Uterus (tissue), 4 donors: ENCODE measurements around the gene RUFY1. TPM values are rescaled to one million over a fixed set of nuclear protein-coding genes. Genes with fewer than 3 reads are reported as not detected.
"Not testable (repeated sequence)": the region's sequence is repeated elsewhere in the genome, so short reads cannot be mapped to it uniquely, and the experiment has no call there.

Experiments
- DNase-seq, 2 donors: peaks; one replicate each; pipeline ENCODE4 v3.0.0-alpha.2; 2019 to 2020
- H3K27ac ChIP-seq, 2 donors: fragments of 200-600 bp; sonication (generic); 1 replicate in 1 of 2; 2 replicates in 1 of 2; pipeline ENCODE4 v1.5.1; 2016 to 2018
- H3K27me3 ChIP-seq, 2 donors: fragments of 200-600 bp; sonication (generic); one replicate each; pipeline ENCODE4 v1.5.1; 2018 to 2019; ENCODE audit warnings: control low read depth in 1 of 2
- H3K36me3 ChIP-seq, 2 donors: fragments of 200-600 bp; sonication (generic); one replicate each; pipeline ENCODE4 v1.5.1; 2019; ENCODE audit warnings: control low read depth in 1 of 2
- H3K4me1 ChIP-seq, 2 donors: fragments of 200-600 bp; sonication (generic); one replicate each; pipeline ENCODE4 v1.5.1; 2018 to 2019; ENCODE audit warnings: control low read depth in 1 of 2
- H3K4me3 ChIP-seq, 2 donors: fragments of 200-600 bp; sonication (generic); 1 replicate in 1 of 2; 2 replicates in 1 of 2; pipeline ENCODE4 v1.5.1; 2018 to 2019; ENCODE audit warnings: mild to moderate bottlenecking in 1 of 2
- H3K9me3 ChIP-seq, 2 donors: fragments of 200-600 bp; sonication (generic); one replicate each; pipeline ENCODE4 v1.5.1; 2019; ENCODE audit warnings: control low read depth in 1 of 2
- CTCF ChIP-seq, 4 experiments: fragments of 200-600 bp in 2 of 4; fragments of 450-650 bp in 2 of 4; sonication (generic) in 2 of 4; IDR thresholded peaks; one replicate each; pipeline ENCODE4 v1.5.1; 2016 to 2019; ENCODE audit warnings: antibody characterized with exemption in 4 of 4, mild to moderate bottlenecking in 2 of 4, moderate library complexity in 1 of 4
- POLR2A ChIP-seq, 2 donors: fragments of 450-650 bp; IDR thresholded peaks; one replicate each; pipeline ENCODE4 v1.6.1; 2016; ENCODE audit warnings: antibody characterized with exemption in 2 of 2, mild to moderate bottlenecking in 1 of 2, moderate library complexity in 1 of 2
- intact Hi-C: fragments of 100-400 bp; cut with DNase I; formaldehyde crosslinking; loops from one replicate; pipeline ENCODE4 v1.15.1; 2023; ENCODE audit warnings: low total_unique reads
- small RNA-seq: library from RNA; depleted of rRNA; stranded (forward); fragments of <200 nt; gene quantifications from one replicate; pipeline ENCODE3, GENCODE V24; 2016
- total RNA-seq, 4 donors: library from RNA; depleted of rRNA in 3 of 4; stranded (reverse); fragments of >200 nt in 3 of 4; gene quantifications; one replicate each; pipeline versions ENCODE4 v1.1.0 to v1.2.4, GENCODE V29; 2014 to 2023
- donor health status: DM: yes; HTN: yes; CAD: no.

Gene RUFY1
- total RNA-seq, 4 donors from 2014 or later, result 8.2 to 59.2 (median 42.1) TPM

DNA sequence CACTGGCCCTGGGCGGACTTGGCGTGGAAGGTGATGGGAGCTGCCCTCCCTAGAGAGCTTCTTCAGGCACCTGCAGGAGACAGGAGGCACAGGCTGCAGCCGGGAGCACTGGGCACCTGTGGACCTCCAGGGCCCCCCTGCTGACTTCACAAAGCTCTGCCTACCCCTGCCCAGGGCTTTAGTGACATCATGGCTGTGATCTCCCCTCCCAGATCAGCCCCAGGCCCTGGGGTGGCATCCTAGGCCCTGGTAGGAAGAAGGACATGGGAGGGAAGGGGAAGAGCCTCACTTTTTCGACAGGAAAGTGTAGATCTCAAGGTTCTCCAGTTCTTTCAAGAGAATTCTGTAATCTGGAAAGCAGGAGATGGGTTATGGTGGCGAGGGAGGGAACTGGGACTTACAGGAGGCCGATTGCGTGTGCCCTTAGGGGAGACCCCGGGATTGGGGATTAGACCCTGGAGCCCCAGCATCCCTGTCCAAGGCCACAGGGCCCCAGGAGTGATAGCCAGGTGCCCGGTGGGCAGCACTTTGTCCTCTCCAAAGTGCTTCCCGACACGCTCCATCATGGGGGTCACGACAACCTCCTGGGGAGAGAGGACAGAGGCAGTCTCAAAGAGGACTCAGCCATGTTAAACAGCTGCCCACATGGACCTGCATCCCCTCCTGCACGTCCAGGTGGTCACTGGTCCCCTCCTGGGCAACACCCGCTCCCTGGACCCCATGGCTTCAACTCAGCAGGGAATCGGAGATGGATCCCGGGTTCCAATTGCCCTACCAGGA is 93.0 kb downstream of the RUFY1 start:
- H3K4me1 ChIP-seq, H3K36me3 ChIP-seq, H3K27ac ChIP-seq, H3K9me3 ChIP-seq, DNase-seq, H3K4me3 ChIP-seq, intact Hi-C loops, H3K27me3 ChIP-seq: not testable (repeated sequence)

DNA sequence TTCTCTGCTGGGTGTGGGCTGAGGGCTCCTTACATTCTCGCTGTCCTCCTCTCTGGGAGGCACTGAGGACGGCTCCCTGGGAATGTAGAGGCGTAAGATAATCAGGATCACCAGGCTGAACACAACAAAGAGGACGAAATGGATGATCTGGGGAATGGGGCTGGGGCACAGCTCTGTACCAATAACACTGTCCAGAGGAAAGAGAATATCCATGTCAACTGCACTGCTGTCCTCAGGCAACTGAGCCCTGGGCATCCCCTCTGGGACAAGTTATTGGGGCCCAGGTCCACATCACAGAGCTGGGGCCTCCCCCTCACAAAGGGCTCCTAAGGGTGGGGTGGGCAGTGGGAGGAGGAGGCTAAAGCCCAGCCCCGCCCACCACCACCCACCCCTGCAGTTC is 94.4 kb downstream of the RUFY1 start:
- H3K36me3 ChIP-seq, DNase-seq, H3K4me1 ChIP-seq, H3K9me3 ChIP-seq, H3K27me3 ChIP-seq, intact Hi-C loops, H3K4me3 ChIP-seq, H3K27ac ChIP-seq: not testable (repeated sequence)

DNA sequence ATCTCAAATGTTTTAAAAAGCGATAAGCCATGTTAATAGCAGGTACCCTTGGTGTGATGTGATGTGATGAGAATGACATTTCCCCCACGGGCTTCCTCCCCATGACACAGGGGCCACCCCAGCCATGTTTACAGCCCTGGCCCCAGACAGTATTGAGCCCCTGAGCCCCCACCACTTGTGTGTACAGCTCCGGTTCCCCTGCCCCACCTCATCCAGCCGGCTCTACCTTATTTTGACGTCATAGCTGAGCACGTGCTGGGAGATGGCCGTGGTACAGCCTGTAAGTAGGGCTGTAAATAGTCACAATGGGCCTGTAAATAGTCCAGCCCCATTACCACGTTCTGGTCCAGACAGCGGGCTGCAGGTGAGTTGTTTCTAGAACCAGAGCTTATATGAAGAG is 98.1 kb downstream of the RUFY1 start:
- H3K4me1 ChIP-seq, result no peaks in the 10 kb centered on the region
- no peak for DNase-seq
- H3K9me3 ChIP-seq, result no peaks in the 10 kb centered on the region
- no peaks in the 10 kb centered on the region for H3K36me3 ChIP-seq
- intact Hi-C loops, result no loop called here
- TF ChIP-seq CTCF (IDR thresholded peaks at IDR 0.05) (no peak), POLR2A (IDR thresholded peaks at IDR 0.05) (no peak)
- H3K4me3 ChIP-seq, result no peak overlapping the region
- no peaks in the 10 kb centered on the region for H3K27me3 ChIP-seq
- no peak overlapping the region for H3K27ac ChIP-seq

GRCh38 chr5:179649166-179649703 is 98.9 kb downstream of the RUFY1 start:
- H3K9me3 ChIP-seq, H3K4me1 ChIP-seq, H3K27me3 ChIP-seq, H3K27ac ChIP-seq, intact Hi-C loops, DNase-seq, H3K36me3 ChIP-seq, H3K4me3 ChIP-seq: not testable (repeated sequence)

DNA sequence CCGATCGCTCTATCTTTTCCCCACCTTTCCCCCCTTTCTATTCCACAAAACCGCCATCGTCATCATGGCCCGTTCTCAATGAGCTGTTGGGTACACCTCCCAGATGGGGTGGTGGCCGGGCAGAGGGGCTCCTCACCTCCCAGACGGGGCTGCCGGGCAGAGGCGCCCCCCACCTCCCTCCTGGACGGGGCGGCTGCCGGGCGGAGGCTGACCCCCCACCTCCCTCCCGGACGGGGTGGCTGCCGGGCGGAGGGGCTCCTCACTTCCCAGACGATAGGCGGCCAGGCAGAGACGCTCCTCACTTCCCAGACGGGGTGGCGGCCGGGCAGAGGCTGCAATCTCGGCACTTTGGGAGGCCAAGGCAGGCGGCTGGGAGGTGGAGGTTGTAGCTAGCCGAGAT is 99.9 kb downstream of the RUFY1 start:
- H3K9me3 ChIP-seq, H3K27me3 ChIP-seq, H3K36me3 ChIP-seq, H3K4me1 ChIP-seq, intact Hi-C loops, H3K27ac ChIP-seq, H3K4me3 ChIP-seq, DNase-seq: not testable (repeated sequence)

DNA sequence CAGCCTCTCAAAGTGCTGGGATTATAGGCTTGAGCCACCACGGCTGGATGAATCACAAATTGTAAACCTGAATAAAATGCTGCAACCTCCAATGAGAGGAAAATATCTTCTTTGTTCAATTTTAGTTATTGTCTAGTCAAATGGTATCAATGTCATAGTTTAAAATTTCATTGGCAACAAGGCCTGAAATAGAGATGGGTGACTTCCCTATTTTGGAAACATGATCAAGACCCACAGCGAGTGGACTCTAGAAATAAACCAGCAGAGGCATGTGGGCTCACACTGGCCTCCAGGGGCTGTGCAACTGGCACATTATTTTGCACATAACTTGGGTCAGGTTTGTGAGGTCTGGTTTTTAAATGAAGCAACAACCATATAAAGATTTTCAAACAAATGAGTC is 102.8 kb downstream of the RUFY1 start:
- H3K27ac ChIP-seq, H3K27me3 ChIP-seq, intact Hi-C loops, H3K36me3 ChIP-seq, H3K4me3 ChIP-seq, H3K9me3 ChIP-seq, DNase-seq, H3K4me1 ChIP-seq: not testable (repeated sequence)

DNA sequence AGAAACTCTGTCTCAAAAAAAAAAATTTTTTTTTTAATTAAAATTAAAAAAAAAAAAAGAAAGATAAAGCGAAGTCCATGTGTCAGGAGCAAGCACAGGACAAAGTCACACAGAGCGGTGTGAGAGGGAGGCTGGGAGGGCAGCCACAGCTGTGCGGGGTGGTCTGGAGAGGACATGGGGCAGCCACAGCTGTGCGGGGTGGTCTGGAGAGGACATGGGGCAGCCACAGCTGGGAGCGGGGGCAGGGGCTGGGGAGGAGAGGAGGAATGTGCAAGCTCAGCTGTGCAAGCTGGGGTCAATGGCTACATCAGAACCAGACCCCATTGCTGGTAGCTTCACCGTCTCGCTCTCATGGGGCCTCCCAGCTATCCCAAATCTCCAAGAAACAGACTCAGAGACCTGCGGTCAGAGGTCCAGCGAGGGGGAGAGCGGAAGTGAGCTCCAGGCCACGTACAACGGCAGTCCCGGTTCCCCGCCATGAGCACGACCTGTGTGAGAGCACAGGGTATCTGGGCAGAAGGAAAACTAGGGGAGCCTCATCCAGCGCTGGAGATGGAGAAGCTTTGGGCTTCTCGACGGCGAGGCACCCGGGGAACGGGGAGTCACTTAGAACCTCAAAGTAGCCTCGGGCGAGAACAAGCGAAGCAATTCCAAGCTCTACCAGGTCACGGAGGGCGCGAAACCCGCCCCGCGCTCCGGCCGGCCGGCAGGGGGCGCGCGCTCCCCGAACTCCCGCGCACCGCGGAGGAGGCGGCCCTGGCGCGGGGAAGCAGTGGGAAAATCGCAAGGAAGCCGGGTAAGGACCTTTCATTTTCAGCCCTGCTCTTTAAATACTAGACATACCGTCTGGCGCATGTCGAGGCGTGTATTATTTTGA is 107.2 kb downstream of the RUFY1 start:
- H3K4me3 ChIP-seq, H3K9me3 ChIP-seq, H3K4me1 ChIP-seq, H3K27me3 ChIP-seq, H3K36me3 ChIP-seq, intact Hi-C loops: not testable (repeated sequence)
- H3K27ac ChIP-seq, result peak overlapping the region in 1 of 2 donors; percentile 42
- DNase-seq, result peak in 1 of 2 donors; percentile 33

- intact Hi-C loops, H3K36me3 ChIP-seq, H3K9me3 ChIP-seq, H3K27me3 ChIP-seq, H3K4me1 ChIP-seq: not testable (repeated sequence)
- Histone ChIP-seq H3K27ac (peak overlapping the region in 1 of 2 donors; percentile 57), H3K4me3 (peak overlapping the region; percentile 18 to 42)
- peak in 1 of 2 donors; percentile 31 for DNase-seq
Observed at GRCh38 chr5:179658179-179658856, 108.0 kb downstream of the RUFY1 start.

Small RNA genes lying within 50 kb of the gene (small RNA-seq; reads per million reads assigned to genes)
- gene AC136628.3 (not detected), gene RF00017 (not detected)

Other genes with a start within 250 kb of the RUFY1 start
- 10 to 100 TPM in 3 of 4 donors, 1 to 10 TPM in 1; 4.1 to 97.1 (median 40.3) TPM for gene ADAMTS2, start 205.1 kb upstream of the RUFY1 start, total RNA-seq
- 1,000 to 10,000 TPM in 1 of 4 donors, 100 to 1,000 TPM in 3; 237 to 1,003 (median 495) TPM for gene HNRNPH1, start 73.1 kb downstream of the RUFY1 start, total RNA-seq
- not detected for gene CBY3, start 130.5 kb downstream of the RUFY1 start, total RNA-seq
- gene CANX, start 148.4 kb downstream of the RUFY1 start, total RNA-seq, result 100 to 1,000 TPM; 155 to 550 (median 392) TPM
- 10 to 100 TPM; 19.7 to 44.1 (median 21.4) TPM for gene MAML1, start 182.3 kb downstream of the RUFY1 start, total RNA-seq
- gene LTC4S, start 243.4 kb downstream of the RUFY1 start, total RNA-seq, result 10 to 100 TPM in 2 of 4 donors, 1 to 10 TPM in 1, not detected in 1; 4.1 to 22.9 (median 13.6) TPM